NCI-H146 (cell line): ENCODE data around the gene CLHC1.
A peak's percentile ranks its signal among the peaks of the same experiment; 100 is the strongest.

Source experiments
- DNase-seq: peaks from one replicate; lab custom pipeline; 2025; lab: John Stamatoyannopoulos, UW

CLHC1 gene

GRCh38 chr2:55169359-55169758 is 62.7 kb downstream of the CLHC1 start:
- no peak for DNase-seq

GRCh38 chr2:55168221-55169154 is 63.6 kb downstream of the CLHC1 start:
- DNase-seq, result peak; percentile 59

GRCh38 chr2:55165626-55166025 is 66.5 kb downstream of the CLHC1 start:
- DNase-seq, result no peak

GRCh38 chr2:55164534-55165480 is 67.3 kb downstream of the CLHC1 start:
- no peak for DNase-seq

GRCh38 chr2:55163941-55164390 is 68.1 kb downstream of the CLHC1 start:
- no peak for DNase-seq

- no peak for DNase-seq
Measured at GRCh38 chr2:55163274-55163721, 68.8 kb downstream of the CLHC1 start.

GRCh38 chr2:55162284-55163006 is 69.6 kb downstream of the CLHC1 start:
- DNase-seq, result no peak

- no peak for DNase-seq
Measured at GRCh38 chr2:55161295-55162210, 70.5 kb downstream of the CLHC1 start.

- DNase-seq, result peak; percentile 64
Measured at GRCh38 chr2:55160422-55160821, 71.7 kb downstream of the CLHC1 start.

- DNase-seq, result no peak
Measured at GRCh38 chr2:55159752-55160151, 72.3 kb downstream of the CLHC1 start.

- DNase-seq, result peak; percentile 33
Measured at GRCh38 chr2:55159037-55159651, 72.9 kb downstream of the CLHC1 start.

- no peak for DNase-seq
Measured at GRCh38 chr2:55158111-55158814, 73.8 kb downstream of the CLHC1 start.

- DNase-seq, result no peak
Measured at GRCh38 chr2:55157474-55157884, 74.6 kb downstream of the CLHC1 start.

GRCh38 chr2:55156984-55157383 is 75.1 kb downstream of the CLHC1 start:
- DNase-seq, result no peak

GRCh38 chr2:55156326-55156725 is 75.8 kb downstream of the CLHC1 start:
- no peak for DNase-seq

GRCh38 chr2:55155764-55156281 is 76.3 kb downstream of the CLHC1 start:
- DNase-seq, result no peak

- no peak for DNase-seq
Measured at GRCh38 chr2:55155206-55155605, 76.9 kb downstream of the CLHC1 start.

- no peak for DNase-seq
Measured at GRCh38 chr2:55154525-55155030, 77.5 kb downstream of the CLHC1 start.
